T-helper 17 cell (primary cell): ENCODE results near the gene TBC1D22A. TPM values are rescaled to one million over a fixed set of nuclear protein-coding genes. Genes with fewer than 3 reads are reported as not detected.
A peak's percentile ranks its signal among the peaks of the same experiment; 100 is the strongest.

Experiments used
- ATAC-seq: fragments of 150-1000 bp; cut with Tn5 transposase; 2 replicates; pipeline ENCODE4 v1.10.0; 2021; ENCODE audit warnings: mild to moderate bottlenecking, moderate library complexity
- DNase-seq, 3 donors: peaks; one replicate each; pipeline versions ENCODE4 v3.0.0 to v3.0.0-alpha.2; 2020 to 2021
- H3K9me3 ChIP-seq: one replicate; pipeline ENCODE4 v1.7.0; 2013; ENCODE audit warnings: low read length, mild to moderate bottlenecking; ENCODE audit not compliant: control insufficient read depth, poor library complexity, severe bottlenecking
- H3K27ac Mint-ChIP-seq: one replicate; pipeline ENCODE4 v1.8.0; 2022; ENCODE audit warnings: mild to moderate bottlenecking, moderate library complexity, mixed read lengths
- H3K27me3 Mint-ChIP-seq: one replicate; pipeline ENCODE4 v1.8.0; 2022; ENCODE audit warnings: mixed read lengths
- H3K36me3 Mint-ChIP-seq: one replicate; pipeline ENCODE4 v1.8.0; 2022; ENCODE audit warnings: low read depth, mixed read lengths
- H3K4me1 Mint-ChIP-seq: one replicate; pipeline ENCODE4 v1.8.0; 2022; ENCODE audit warnings: mild to moderate bottlenecking, mixed read lengths
- H3K4me3 Mint-ChIP-seq: one replicate; pipeline ENCODE4 v1.8.0; 2022; ENCODE audit warnings: mild to moderate bottlenecking, moderate library complexity, mixed read lengths
- total RNA-seq, 4 donors: library from RNA in 2 of 4; stranded (reverse) in 2 of 4; gene quantifications; one replicate each; pipeline ENCODE4 v1.2.3 and lab custom pipeline; 2022 to 2026

Gene TBC1D22A
- total RNA-seq, 2 donors from 2014 or later: 42.1 to 43.8 TPM

DNA sequence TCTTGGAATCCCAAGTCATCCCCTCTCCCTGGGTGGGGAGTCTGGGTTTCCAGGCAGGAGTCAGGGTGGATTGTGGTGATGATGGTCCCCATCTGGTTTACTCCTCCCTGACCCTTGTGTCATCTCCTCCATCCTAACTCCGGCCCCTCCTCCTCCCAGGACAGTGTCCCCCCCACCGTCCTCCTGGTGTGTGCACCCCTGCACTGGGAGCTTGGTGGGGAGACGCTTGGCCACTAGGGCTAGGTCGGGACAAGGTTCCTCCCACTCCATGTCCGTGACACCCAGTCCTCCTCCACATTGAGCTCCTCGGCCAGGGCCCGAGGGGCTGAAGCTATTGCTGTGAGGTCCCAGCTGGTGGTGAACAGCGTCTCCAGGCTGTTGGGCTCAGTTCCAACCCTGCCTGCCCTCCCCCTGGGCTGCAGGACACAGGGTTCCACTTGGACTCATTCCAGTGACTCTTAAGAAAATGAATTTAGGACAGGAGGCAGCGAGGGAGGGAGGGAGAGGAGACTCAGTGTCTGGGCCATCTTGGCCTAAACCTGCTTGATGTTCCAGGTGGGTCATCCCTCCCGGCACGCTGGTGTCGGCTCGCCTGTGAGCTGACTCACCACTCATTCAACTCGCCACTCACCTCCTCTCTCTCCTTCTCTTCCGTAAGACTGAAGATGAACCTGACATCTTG lies 433.2 kb downstream of the TBC1D22A start:
- Mint-ChIP-seq H3K4me3 (no peak overlapping the region), H3K27ac (peak overlapping the region; percentile 59), H3K27me3 (peaks cover 8% of the 10 kb centered on the region), H3K4me1 (no peaks in the 10 kb centered on the region), H3K36me3 (no peaks in the 10 kb centered on the region)
- no peaks in the 10 kb centered on the region for H3K9me3 ChIP-seq
- ATAC-seq (no peak), DNase-seq (peak in 1 of 3 donors; percentile 3)

DNA sequence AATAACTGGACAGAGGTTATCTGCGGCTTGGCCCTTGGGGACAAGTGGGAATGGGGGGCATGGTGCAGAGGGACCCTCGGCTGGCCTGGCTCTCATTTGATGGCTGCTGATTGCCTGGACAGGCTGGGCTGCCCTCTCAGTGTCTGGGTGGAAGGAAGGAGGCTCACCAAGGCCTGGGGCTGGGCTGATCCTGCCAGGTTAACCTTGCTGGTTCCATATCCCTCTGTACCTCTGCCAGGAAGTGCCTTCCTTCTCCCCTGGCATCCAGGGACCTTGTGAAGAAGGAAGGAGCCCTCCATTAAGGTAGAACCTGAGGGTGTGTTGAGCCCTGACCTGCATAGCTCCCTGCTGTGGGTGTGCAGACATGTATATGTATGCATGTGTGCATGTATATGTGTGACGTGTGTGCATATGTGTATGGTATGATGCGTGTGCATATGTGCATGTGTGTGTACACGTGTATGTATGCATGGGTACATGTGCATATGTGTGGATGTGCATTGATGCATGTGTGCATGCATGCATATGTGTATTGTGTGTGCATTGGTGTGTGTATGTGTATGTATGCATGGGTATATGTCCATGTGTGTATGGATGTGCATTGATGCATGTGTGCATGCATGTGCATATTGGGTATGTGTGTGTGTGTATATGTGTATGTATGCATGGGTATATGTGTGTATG lies 433.9 kb downstream of the TBC1D22A start:
- DNase-seq (no peak), ATAC-seq (no peak)
- Mint-ChIP-seq H3K27me3 (peaks cover 8% of the 10 kb centered on the region), H3K36me3 (no peaks in the 10 kb centered on the region), H3K4me3 (no peak overlapping the region), H3K4me1 (no peaks in the 10 kb centered on the region), H3K27ac (no peak overlapping the region)
- no peaks in the 10 kb centered on the region for H3K9me3 ChIP-seq

DNA sequence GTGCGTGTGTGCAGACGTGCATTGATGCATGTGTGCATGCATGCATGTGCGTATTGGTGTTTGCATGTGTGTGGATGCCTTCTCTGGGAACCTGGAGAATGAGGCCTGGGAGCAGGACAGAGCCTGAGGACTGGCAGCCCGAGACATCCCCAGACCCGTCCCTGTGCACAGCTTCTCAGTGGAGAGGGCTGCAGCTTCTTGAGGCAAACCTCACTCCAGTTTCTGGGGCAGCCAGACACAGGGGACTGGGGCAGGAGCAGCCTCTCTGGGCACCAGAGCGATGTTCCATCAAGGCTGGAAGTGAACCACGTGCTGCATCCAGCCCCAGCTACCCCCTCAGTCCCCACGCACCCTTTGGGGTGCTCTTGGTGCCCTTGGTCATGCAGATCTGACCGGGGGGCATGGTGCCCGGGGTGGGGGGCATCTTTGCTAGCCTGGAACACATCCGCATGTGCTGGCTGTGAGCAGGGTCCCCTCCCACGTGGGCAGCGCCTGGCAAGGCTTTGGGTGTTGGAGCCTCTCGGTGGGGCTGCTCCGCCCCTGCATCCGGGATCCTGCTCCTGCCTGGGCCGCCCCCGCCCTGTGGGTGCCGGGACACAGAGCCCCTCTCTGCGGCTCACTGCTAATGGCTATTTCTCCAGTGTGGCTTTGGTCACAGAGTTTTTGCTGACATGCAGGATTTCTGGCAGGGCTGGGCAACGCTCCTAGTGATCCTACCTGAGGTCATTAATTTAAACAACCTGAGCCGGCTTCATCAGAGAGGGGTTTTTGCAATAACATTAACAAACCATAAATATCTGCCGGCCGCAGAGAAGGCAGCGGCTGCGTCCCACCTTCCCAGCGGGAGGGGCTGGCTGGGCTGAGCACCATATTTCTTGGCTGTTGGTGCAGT lies 434.7 kb downstream of the TBC1D22A start:
- H3K4me1 Mint-ChIP-seq: no peaks in the 10 kb centered on the region
- no peak overlapping the region for H3K27ac Mint-ChIP-seq
- H3K9me3 ChIP-seq: no peaks in the 10 kb centered on the region
- ATAC-seq (no peak), DNase-seq (no peak)
- peaks cover 8% of the 10 kb centered on the region for H3K27me3 Mint-ChIP-seq
- no peaks in the 10 kb centered on the region for H3K36me3 Mint-ChIP-seq
- no peak overlapping the region for H3K4me3 Mint-ChIP-seq

DNA sequence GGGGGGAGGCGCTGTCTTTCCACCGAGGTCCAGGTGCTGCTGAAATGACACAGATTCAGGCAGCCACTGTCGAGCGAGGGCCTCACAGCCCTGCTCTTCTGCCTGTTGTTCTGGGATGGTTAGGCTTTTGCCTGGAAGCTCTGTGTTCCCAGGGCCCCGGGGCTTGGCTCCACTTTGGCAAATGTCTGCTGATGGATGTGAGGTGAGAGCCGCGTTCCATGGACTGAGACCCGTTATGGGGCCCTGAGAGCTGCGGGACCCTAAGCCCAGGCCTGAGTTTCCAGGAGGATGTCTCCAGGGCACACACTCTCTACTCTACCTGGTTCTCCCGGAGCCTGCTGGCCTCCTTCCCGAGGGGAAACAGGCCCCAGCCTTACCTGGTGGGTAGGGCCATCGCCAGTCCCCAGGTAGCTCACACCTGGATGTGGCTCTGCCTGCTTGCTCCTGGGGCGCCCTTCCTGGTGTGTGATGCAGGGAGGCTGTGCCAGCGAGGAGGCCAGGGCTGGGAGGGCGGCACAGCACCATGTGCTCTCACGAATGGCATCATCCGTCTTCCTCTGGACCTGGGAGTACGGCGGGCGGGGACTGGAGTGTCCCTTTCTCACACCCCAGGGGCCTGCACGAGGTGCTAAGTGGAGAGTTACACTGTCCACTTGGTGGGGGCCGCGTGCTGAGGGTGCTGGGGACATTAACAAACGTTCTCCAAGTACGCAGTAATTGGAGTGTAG lies 435.5 kb downstream of the TBC1D22A start:
- H3K4me3 Mint-ChIP-seq: no peak overlapping the region
- H3K36me3 Mint-ChIP-seq: no peaks in the 10 kb centered on the region
- peaks cover 8% of the 10 kb centered on the region for H3K27me3 Mint-ChIP-seq
- no peaks in the 10 kb centered on the region for H3K9me3 ChIP-seq
- no peak overlapping the region for H3K27ac Mint-ChIP-seq
- DNase-seq (no peak), ATAC-seq (no peak)
- no peaks in the 10 kb centered on the region for H3K4me1 Mint-ChIP-seq

DNA sequence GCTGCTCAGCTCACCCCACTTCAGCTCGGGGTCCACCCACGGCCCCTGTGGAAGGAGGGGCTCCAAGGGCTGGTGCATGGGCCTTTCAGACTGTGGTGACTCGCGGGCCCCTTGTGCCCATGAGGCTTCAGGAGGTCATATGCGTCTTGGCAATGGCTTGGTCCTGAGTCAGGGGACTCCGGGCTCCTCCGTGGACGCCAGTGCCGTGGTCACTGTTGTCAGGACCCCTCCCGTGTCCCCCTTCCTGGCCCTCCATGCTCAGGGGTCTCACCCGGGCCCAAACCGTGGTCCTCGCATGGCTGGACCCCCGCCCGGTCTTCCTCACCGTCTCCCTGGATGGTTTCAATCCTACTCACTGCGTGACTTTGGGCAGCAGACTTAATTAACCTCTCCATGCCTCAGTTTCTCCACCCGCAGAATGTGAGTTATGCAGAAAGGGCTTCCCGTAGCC lies 436.4 kb downstream of the TBC1D22A start:
- no peak overlapping the region for H3K4me3 Mint-ChIP-seq
- no peaks in the 10 kb centered on the region for H3K36me3 Mint-ChIP-seq
- DNase-seq (no peak), ATAC-seq (no peak)
- peaks cover 8% of the 10 kb centered on the region for H3K27me3 Mint-ChIP-seq
- H3K4me1 Mint-ChIP-seq: no peaks in the 10 kb centered on the region
- no peak overlapping the region for H3K27ac Mint-ChIP-seq
- H3K9me3 ChIP-seq: no peaks in the 10 kb centered on the region

DNA sequence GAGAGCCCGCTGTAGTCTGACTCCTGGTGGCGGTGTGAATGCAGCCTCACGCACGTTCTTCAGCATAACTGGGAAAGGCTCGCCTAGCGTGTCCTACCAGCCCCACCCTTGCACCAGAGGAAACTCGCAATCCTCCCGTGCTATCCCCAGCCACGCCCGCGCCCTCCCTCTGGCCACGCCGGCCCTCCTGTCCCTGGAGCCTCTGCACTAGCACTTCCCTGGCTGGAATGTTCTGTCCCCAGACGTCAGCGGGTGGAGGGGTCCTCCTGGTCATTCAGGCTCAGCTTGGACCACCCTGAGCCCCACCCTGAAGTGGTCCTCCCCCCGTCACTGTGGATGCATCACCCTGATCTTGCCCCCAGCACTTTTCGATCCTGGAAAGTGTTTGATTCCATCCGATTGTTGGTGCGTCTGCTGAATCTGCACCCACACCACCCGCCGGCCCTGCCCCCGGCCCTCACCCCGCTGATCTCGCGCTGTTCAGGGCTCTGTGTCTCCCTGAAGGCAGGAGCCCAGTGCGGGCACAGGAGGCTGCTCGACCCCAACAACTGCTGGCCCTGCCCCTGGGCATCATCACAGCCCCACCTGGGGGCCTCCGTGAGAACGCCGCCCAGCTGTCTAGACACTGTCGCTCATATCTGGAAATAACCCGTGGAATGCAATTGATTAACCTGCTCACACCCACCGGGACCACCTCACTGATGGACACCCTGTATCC lies 437.0 kb downstream of the TBC1D22A start:
- H3K27me3 Mint-ChIP-seq: peaks cover 8% of the 10 kb centered on the region
- ATAC-seq (no peak), DNase-seq (no peak)
- peak overlapping the region; percentile 7 for H3K4me3 Mint-ChIP-seq
- H3K27ac Mint-ChIP-seq: no peak overlapping the region
- no peaks in the 10 kb centered on the region for H3K4me1 Mint-ChIP-seq
- no peaks in the 10 kb centered on the region for H3K36me3 Mint-ChIP-seq
- no peaks in the 10 kb centered on the region for H3K9me3 ChIP-seq

DNA sequence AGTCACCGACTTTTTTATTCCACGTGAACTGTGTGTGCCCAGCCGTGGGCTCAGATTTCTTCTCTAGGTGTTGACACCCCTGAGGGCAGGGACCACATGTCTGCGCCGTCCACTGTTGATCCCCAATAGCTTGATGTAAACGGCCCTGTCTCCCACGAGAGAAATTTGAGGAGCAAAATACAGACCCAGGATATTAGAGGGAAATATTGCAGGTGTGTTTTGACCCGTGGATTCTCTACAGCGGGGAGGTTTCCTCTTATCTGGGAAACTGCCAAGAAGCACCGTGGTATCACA lies 437.5 kb downstream of the TBC1D22A start:
- Mint-ChIP-seq H3K4me3 (peak overlapping the region; percentile 7), H3K27me3 (peaks cover 8% of the 10 kb centered on the region), H3K36me3 (no peaks in the 10 kb centered on the region), H3K4me1 (no peaks in the 10 kb centered on the region), H3K27ac (no peak overlapping the region)
- H3K9me3 ChIP-seq: no peaks in the 10 kb centered on the region
- ATAC-seq: no peak
- no peak for DNase-seq

DNA sequence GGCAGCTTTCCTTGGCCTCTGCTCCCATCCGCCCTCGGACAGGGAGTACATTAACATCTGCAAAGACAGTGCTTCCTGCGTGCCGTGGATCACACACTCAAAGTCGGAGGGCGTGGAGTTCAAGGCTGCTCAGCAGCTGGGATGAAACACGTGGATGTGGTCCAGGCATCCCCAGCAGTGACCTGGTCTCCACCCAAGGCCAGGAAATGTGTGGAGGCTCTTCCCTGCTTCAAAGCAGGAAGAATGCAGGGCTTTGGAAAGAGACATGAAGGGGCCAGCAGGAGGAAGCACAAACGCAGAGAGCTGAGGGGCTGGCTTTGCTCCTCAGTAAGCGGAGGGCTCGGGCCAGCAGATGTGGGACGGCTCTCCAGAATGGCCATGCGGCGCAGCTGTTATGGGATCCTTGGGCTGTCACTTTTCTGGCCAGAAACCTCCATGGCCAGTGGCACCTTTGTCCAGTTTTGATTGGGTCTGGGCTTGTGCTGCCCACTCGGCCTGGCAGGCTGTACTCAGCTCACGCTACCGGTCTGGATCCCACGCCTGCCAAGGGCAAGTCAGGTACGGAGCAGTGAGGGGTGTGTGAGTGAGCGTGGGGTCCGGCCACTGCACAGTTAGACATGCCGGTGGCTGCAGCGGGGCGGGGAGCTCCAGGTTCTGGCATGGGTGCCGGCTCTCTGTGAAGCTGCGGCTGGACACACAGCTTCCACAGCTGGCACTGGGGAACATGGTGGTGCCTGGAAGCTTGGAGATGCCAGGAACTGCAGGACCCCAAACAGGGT lies 438.0 kb downstream of the TBC1D22A start:
- ATAC-seq (no peak), DNase-seq (no peak)
- Mint-ChIP-seq H3K4me3 (no peak overlapping the region), H3K36me3 (no peaks in the 10 kb centered on the region), H3K27me3 (peaks cover 8% of the 10 kb centered on the region), H3K27ac (no peak overlapping the region), H3K4me1 (no peaks in the 10 kb centered on the region)
- H3K9me3 ChIP-seq: no peaks in the 10 kb centered on the region

DNA sequence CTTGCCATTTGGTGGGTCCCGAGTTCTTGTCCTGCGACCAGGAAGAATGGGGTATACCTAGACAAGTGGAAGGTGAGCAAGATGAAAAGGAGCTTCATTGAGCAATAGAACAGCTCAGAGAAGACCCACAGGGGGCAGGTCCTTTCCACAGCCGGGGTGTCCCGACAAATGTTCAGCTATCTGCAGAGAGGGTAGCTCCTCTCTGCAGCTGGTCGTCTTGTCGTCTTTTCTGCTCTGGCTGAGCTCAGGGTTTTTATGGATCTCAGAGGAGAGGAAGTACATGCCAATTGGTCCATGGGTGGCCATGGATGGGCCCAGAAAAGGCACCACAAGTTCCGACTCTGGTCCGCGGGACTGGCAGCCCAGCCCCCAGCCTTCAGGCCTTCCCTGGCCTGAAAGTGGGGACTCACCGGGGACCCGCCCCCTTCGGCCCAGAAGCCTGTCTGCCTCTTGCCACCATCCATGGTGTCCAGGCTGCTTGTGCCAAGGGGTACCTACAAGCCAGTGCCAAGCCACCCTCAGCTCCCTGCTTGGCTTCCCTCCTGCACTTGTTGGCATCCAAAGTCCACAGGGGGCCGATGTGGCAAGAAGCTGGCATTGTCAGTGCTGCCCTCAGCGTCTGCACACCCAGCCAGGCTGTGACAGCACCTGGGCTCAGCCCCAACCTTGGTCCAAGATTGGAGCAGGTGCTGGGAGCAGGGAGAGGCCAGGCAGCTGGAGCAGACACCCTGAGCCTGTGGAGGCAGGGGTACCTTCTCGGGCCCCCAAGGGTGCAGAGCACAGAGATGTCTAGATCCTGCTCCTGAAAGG lies 438.9 kb downstream of the TBC1D22A start:
- H3K36me3 Mint-ChIP-seq: no peaks in the 10 kb centered on the region
- DNase-seq (no peak), ATAC-seq (no peak)
- H3K4me1 Mint-ChIP-seq: no peaks in the 10 kb centered on the region
- peaks cover 8% of the 10 kb centered on the region for H3K27me3 Mint-ChIP-seq
- H3K27ac Mint-ChIP-seq: no peak overlapping the region
- no peak overlapping the region for H3K4me3 Mint-ChIP-seq
- H3K9me3 ChIP-seq: no peaks in the 10 kb centered on the region

DNA sequence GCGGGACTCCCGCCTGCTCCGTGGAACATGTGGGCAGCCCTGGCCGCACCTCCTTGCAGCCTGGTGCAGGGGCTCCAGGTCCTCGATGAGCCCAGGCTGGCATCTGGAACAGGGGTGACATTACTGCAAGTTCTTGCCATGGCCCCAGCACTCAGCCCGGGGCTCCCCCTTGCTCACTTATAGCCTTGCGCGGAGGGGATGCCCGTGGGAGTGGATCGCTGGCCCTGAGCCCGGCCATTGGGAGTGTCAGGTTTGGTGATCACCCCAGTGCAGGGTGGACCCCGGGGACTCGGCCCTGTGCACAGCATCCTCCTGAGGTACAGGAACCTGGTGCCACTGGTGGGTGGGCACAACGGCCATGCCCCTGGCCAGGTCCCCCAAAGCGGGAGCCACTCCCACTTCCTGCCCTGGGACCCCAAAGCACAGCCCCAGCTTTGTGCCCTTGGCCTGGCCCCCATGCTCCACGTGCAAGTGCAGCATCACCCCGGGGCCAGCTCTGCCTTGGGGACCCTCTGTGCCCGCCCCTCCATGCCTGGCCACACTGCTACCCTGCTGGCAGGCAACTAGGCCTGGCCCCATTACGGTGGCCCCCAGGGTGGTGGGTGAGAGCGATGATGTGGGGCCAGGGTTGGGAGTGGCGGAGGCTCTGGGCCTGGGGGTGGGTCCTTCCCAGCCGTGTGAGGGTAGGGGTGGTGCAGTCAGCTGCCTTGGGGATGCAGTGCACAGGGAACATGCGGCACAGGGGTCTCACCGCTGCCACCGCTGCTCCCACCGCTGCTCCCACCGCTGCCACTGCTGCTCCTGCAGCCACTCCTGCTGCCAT lies 439.8 kb downstream of the TBC1D22A start:
- DNase-seq: no peak
- no peak overlapping the region for H3K27ac Mint-ChIP-seq
- H3K4me3 Mint-ChIP-seq: no peak overlapping the region
- no peaks in the 10 kb centered on the region for H3K4me1 Mint-ChIP-seq
- H3K27me3 Mint-ChIP-seq: peaks cover 8% of the 10 kb centered on the region
- H3K36me3 Mint-ChIP-seq: no peaks in the 10 kb centered on the region
- H3K9me3 ChIP-seq: no peaks in the 10 kb centered on the region
- no peak for ATAC-seq
